Lower lobe of right lung (tissue), 2 donors: ENCODE results near the gene FGF1. TPM values are rescaled to one million over a fixed set of nuclear protein-coding genes. Genes with fewer than 3 reads are reported as not detected.

Source experiments
- ATAC-seq, 2 donors: fragments of 200-7000 bp; cut with Tn5 transposase; one replicate each; pipeline ENCODE4 v1.9.1; 2020 to 2022; ENCODE audit warnings: mild to moderate bottlenecking in 2 of 2, moderate library complexity in 2 of 2
- DNase-seq: peaks from one replicate; pipeline ENCODE4 v3.0.0-alpha.2; 2020
- H3K27ac ChIP-seq: fragments of 200-600 bp; one replicate; pipeline ENCODE4 v1.8.0; 2022
- H3K27me3 ChIP-seq: fragments of 200-600 bp; one replicate; pipeline ENCODE4 v1.8.0; 2022; ENCODE audit warnings: low read depth
- H3K36me3 ChIP-seq: fragments of 200-600 bp; one replicate; pipeline ENCODE4 v1.8.0; 2022; ENCODE audit warnings: mild to moderate bottlenecking
- H3K4me1 ChIP-seq: fragments of 200-600 bp; one replicate; pipeline ENCODE4 v1.8.0; 2022
- H3K4me3 ChIP-seq: fragments of 200-600 bp; one replicate; pipeline ENCODE4 v1.8.0; 2022; ENCODE audit warnings: mild to moderate bottlenecking
- H3K9me3 ChIP-seq: fragments of 200-600 bp; one replicate; pipeline ENCODE4 v1.8.0; 2022
- CTCF ChIP-seq: fragments of 200-600 bp; IDR thresholded peaks from one replicate; pipeline ENCODE4 v1.8.0; 2022; ENCODE audit warnings: antibody characterized with exemption, mild to moderate bottlenecking
- intact Hi-C: fragments of 100-400 bp; cut with DNase I; formaldehyde crosslinking; loops from one replicate; pipeline ENCODE4 v1.11.0; 2022
- total RNA-seq: library from RNA; stranded (reverse); fragmentation: NEBNext Ultra II Directional; extraction: Animal tissue kit (Norgen Biotek cat#: 25700); gene quantifications from one replicate; pipeline ENCODE4 v1.2.1, GENCODE V29; 2021
- donor health status: DM: no; HTN: yes; CAD: no; lungs with severe emphysema.

The FGF1 gene
- total RNA-seq, 1 donor from 2014 or later = 0.97 TPM

GRCh38 chr5:142637871-142638270 lies 48.0 kb downstream of the FGF1 start:
- Histone ChIP-seq H3K36me3 (no peaks in the 10 kb centered on the region), H3K4me1 (no peaks in the 10 kb centered on the region), H3K9me3 (no peaks in the 10 kb centered on the region), H3K27ac (no peak overlapping the region), H3K4me3 (no peak overlapping the region), H3K27me3 (no peaks in the 10 kb centered on the region)
- intact Hi-C loops = no loop called here
- ATAC-seq (no peak), DNase-seq (no peak)
- TF ChIP-seq CTCF = no peak

- H3K4me1 ChIP-seq = no peaks in the 10 kb centered on the region
- H3K9me3 ChIP-seq = no peaks in the 10 kb centered on the region
- H3K4me3 ChIP-seq = no peak overlapping the region
- no peak overlapping the region for H3K27ac ChIP-seq
- intact Hi-C loops = no loop called here
- ATAC-seq (no peak), DNase-seq (no peak)
- TF ChIP-seq CTCF = no peak
- H3K27me3 ChIP-seq = no peaks in the 10 kb centered on the region
- no peaks in the 10 kb centered on the region for H3K36me3 ChIP-seq
These were observed 49.1 kb downstream of the FGF1 start for GRCh38 chr5:142636698-142637324.

GRCh38 chr5:142636093-142636492 lies 49.8 kb downstream of the FGF1 start:
- DNase-seq (no peak), ATAC-seq (no peak)
- peaks cover 1% of the 10 kb centered on the region for H3K4me1 ChIP-seq
- H3K27ac ChIP-seq = no peak overlapping the region
- H3K9me3 ChIP-seq = no peaks in the 10 kb centered on the region
- TF ChIP-seq CTCF = no peak
- H3K36me3 ChIP-seq = no peaks in the 10 kb centered on the region
- no peaks in the 10 kb centered on the region for H3K27me3 ChIP-seq
- intact Hi-C loops = no loop called here
- H3K4me3 ChIP-seq = no peak overlapping the region

GRCh38 chr5:142634216-142635011 lies 51.5 kb downstream of the FGF1 start:
- Histone ChIP-seq H3K36me3 (no peaks in the 10 kb centered on the region), H3K27ac (no peak overlapping the region), H3K4me3 (no peak overlapping the region), H3K4me1 (peaks cover 3% of the 10 kb centered on the region), H3K27me3 (no peaks in the 10 kb centered on the region), H3K9me3 (no peaks in the 10 kb centered on the region)
- no peak for DNase-seq
- TF ChIP-seq CTCF = no peak
- intact Hi-C loops = no loop called here
- no peak for ATAC-seq

GRCh38 chr5:142630927-142631539 lies 54.9 kb downstream of the FGF1 start:
- Histone ChIP-seq H3K27ac (no peak overlapping the region), H3K27me3 (no peaks in the 10 kb centered on the region), H3K36me3 (no peaks in the 10 kb centered on the region), H3K4me3 (no peak overlapping the region), H3K9me3 (no peaks in the 10 kb centered on the region), H3K4me1 (peaks cover 10% of the 10 kb centered on the region)
- ATAC-seq (no peak), DNase-seq (no peak)
- intact Hi-C loops = no loop called here
- TF ChIP-seq CTCF = no peak
